BJ (cell line): ENCODE results near the gene EIF4G3. TPM values are rescaled to one million over a fixed set of nuclear protein-coding genes. Genes with fewer than 3 reads are reported as not detected.

Experiments
- CTCF ChIA-PET: fragments of 350-600 bp; formaldehyde crosslinking; extraction: SDS; loops from one replicate; lab custom pipeline; 2021; ENCODE audit warnings: antibody characterized with exemption, inconsistent platforms; lab: Yijun Ruan, JAX
- POLR2A ChIA-PET: fragments of 300-600 bp; sonication (Branson Sonifier 250); formaldehyde crosslinking; extraction: SDS; loops from one replicate; lab custom pipeline; 2021; ENCODE audit warnings: antibody characterized with exemption; lab: Charles Lee
- DNase-seq: peaks from one replicate; pipeline ENCODE4 v3.0.0-alpha.2; 2011; ENCODE audit warnings: low read depth
- H3K27me3 ChIP-seq: 2 replicates; pipeline ENCODE4 v1.6.0; 2011; ENCODE audit warnings: low read length; ENCODE audit not compliant: control insufficient read depth, insufficient read depth
- H3K36me3 ChIP-seq: 2 replicates; pipeline ENCODE4 v1.5.1; 2011; ENCODE audit warnings: low read length; ENCODE audit not compliant: control insufficient read depth, insufficient read depth
- H3K4me3 ChIP-seq: 2 replicates; pipeline ENCODE4 v1.5.1; 2011; ENCODE audit warnings: low read depth, mild to moderate bottlenecking, control low read depth, low read length
- CTCF ChIP-seq: IDR thresholded peaks from 2 replicates; pipeline ENCODE4 v1.5.1; 2011; ENCODE audit warnings: low read depth, mild to moderate bottlenecking, control low read depth, inconsistent platforms, low read length, moderate library complexity; ENCODE audit not compliant: insufficient read depth
- polyA plus RNA-seq: library from polyadenylated mRNA; depleted of rRNA; stranded (reverse); fragments of >200 nt; gene quantifications from 2 replicates; pipeline ENCODE4 v1.2.3, GENCODE V29; 2011

EIF4G3 gene
- polyA plus RNA-seq, 1 experiment = 62.0 TPM

GRCh38 chr1:20950679-20951078, 226.0 kb downstream of the EIF4G3 start:
- ChIA-PET CTCF (no interaction called here), POLR2A (no interaction called here)
- Histone ChIP-seq H3K4me3 (no peak overlapping the region), H3K36me3 (peaks cover 1% of the 10 kb centered on the region; the same call in 1 of the 2 replicates), H3K27me3 (no peaks in the 10 kb centered on the region)
- DNase-seq = no peak
- no peak for TF ChIP-seq CTCF

- no peak for TF ChIP-seq CTCF
- H3K4me3 ChIP-seq = no peak overlapping the region
- ChIA-PET CTCF (no interaction called here), POLR2A (no interaction called here)
- H3K27me3 ChIP-seq = no peaks in the 10 kb centered on the region
- H3K36me3 ChIP-seq = peaks cover 1% of the 10 kb centered on the region; the same call in 1 of the 2 replicates
- DNase-seq = no peak
Measured at GRCh38 chr1:20949871-20950590, 226.7 kb downstream of the EIF4G3 start.

- no peak overlapping the region for H3K4me3 ChIP-seq
- ChIA-PET POLR2A (no interaction called here), CTCF (no interaction called here)
- TF ChIP-seq CTCF = no peak
- DNase-seq = no peak
- peaks cover 2% of the 10 kb centered on the region; the same call in 1 of the 2 replicates for H3K36me3 ChIP-seq
- H3K27me3 ChIP-seq = no peaks in the 10 kb centered on the region
Measured at GRCh38 chr1:20948101-20948500, 228.6 kb downstream of the EIF4G3 start.

DNA sequence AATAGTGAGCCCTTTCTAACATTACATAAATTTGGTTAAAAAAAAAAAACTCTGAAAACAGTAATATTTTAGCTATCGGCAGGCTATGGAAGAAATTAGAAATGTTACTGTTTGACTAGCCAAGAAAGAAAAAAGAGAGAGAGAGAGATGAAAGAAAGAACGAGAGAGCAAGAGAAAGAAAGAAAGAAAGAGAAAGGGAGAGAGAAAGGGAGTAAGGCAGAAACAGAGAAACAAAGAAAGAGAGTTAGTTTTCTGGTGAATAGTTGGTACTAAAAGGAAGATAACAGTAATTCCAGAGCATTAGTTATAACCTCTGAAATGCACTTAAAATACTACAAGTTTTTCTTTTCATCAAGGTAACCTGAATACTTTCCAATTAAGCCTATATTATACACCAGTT, 229.3 kb downstream of the EIF4G3 start:
- TF ChIP-seq CTCF = no peak
- Histone ChIP-seq H3K27me3 (no peaks in the 10 kb centered on the region), H3K36me3 (peaks cover 2% of the 10 kb centered on the region; the same call in 1 of the 2 replicates), H3K4me3 (no peak overlapping the region)
- ChIA-PET CTCF (no interaction called here), POLR2A (no interaction called here)
- DNase-seq = no peak

GRCh38 chr1:20936621-20937020, 240.1 kb downstream of the EIF4G3 start:
- ChIA-PET CTCF (interaction anchor here (1.2 kb wide), 1 partner anchor 10 kb away, joined by 3 read pairs; no protein-coding TSS in a partner anchor), POLR2A (no interaction called here)
- Histone ChIP-seq H3K4me3 (no peak overlapping the region), H3K27me3 (no peaks in the 10 kb centered on the region), H3K36me3 (peaks cover 2% of the 10 kb centered on the region; the same call in 1 of the 2 replicates)
- no peak for TF ChIP-seq CTCF
- no peak for DNase-seq
